Fibroblast of the aortic adventitia (primary cell): Measurements from ENCODE around the gene HM13. TPM values are rescaled to one million over a fixed set of nuclear protein-coding genes. Genes with fewer than 3 reads are reported as not detected.
"Not testable (repeated sequence)": the region's sequence is repeated elsewhere in the genome, so short reads cannot be mapped to it uniquely, and the experiment has no call there.

ENCODE experiments used
- DNase-seq: peaks from one replicate; pipeline ENCODE4 v3.0.0-alpha.2; 2010; ENCODE audit warnings: low read depth
- H3K4me3 ChIP-seq: 2 replicates; pipeline ENCODE4 v1.5.1; 2011; ENCODE audit warnings: low read depth, mild to moderate bottlenecking, control low read depth, low read length, moderate library complexity
- total RNA-seq: library from RNA; depleted of rRNA; stranded (reverse); fragments of >200 nt; gene quantifications from 2 replicates; pipeline ENCODE4 v1.2.3, GENCODE V29; 2012; ENCODE audit warnings: low replicate concordance
- TF ChIP-seq, protein P1 (sequence below): IDR thresholded peaks from 2 replicates; pipeline ENCODE4 v1.5.1; 2011; ENCODE audit warnings: mild to moderate bottlenecking, low read length, control low read depth, inconsistent platforms; ENCODE audit not compliant: insufficient read depth

The HM13 gene
- total RNA-seq, 1 donor, result 131 TPM

DNA sequence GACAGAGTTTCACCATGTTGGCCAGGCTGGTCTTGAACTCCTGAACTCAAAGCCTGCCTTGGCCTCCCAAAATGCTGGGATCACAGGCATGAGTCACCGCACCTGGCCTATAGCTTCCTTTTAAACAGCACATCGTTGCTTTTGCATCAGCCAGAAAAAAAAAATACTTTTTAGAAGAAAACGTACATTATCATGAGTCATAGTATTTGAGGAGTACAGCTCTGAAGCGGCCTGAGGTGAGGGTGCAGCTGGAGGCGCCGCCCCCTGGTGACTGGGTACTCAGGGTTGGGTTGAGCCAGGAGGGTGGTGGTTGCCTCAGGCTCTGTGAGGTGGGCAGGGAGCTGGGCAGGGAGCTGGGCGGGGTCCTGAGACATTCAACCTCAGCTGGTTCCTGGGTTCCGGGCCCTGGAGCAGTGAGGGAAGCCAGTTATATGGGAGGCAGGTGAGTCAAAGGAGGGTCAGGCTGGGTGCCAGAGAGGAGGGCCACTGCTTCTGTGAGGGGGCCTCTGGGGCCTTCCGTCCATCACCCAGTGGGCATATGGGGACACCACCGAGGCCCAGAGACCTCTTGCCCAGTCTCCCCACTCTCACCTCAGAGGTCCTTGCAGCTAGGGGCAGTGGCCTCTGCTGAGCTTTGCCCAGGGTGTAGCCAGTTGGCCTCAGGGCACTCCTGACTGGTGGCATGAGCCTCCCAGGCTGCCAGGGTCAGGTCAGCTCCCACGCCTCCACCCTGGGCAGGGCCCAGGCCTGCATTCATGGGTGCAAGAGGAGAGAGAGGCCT, 79.2 kb downstream of the HM13 start:
- TF ChIP-seq, protein P1, sequence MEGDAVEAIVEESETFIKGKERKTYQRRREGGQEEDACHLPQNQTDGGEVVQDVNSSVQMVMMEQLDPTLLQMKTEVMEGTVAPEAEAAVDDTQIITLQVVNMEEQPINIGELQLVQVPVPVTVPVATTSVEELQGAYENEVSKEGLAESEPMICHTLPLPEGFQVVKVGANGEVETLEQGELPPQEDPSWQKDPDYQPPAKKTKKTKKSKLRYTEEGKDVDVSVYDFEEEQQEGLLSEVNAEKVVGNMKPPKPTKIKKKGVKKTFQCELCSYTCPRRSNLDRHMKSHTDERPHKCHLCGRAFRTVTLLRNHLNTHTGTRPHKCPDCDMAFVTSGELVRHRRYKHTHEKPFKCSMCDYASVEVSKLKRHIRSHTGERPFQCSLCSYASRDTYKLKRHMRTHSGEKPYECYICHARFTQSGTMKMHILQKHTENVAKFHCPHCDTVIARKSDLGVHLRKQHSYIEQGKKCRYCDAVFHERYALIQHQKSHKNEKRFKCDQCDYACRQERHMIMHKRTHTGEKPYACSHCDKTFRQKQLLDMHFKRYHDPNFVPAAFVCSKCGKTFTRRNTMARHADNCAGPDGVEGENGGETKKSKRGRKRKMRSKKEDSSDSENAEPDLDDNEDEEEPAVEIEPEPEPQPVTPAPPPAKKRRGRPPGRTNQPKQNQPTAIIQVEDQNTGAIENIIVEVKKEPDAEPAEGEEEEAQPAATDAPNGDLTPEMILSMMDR, result no peak
- DNase-seq, result peak; percentile 84
- H3K4me3 ChIP-seq, result no peak overlapping the region

DNA sequence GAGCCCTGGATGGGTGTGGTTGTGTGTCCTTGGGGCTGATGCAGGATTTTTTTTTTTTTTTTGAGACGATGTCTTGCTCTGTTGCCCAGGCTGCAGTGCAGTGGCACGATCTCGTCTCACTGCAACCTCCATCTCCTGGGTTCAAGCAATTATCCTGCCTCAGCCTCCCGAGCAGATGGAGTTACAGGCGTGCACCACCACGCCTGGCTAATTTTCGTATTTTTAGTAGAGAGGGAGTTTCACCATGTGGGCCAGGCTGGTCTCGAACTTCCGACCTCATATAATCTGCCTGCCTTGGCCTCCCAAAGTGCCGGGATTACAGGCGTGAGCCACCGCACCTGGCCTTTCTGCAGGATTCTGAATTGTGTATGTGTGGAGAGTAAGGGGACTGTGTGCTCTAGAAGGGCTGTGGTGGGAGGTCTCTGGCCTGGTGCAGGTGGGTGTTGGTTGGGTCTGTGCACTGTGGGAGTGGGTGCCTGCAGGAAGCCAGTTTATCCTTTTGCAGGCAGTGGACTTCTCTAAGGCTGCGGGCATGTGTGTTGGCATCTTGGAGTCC, 79.8 kb downstream of the HM13 start:
- no peak for DNase-seq
- TF ChIP-seq, protein P1, result no peak
- H3K4me3 ChIP-seq, result no peak overlapping the region

DNA sequence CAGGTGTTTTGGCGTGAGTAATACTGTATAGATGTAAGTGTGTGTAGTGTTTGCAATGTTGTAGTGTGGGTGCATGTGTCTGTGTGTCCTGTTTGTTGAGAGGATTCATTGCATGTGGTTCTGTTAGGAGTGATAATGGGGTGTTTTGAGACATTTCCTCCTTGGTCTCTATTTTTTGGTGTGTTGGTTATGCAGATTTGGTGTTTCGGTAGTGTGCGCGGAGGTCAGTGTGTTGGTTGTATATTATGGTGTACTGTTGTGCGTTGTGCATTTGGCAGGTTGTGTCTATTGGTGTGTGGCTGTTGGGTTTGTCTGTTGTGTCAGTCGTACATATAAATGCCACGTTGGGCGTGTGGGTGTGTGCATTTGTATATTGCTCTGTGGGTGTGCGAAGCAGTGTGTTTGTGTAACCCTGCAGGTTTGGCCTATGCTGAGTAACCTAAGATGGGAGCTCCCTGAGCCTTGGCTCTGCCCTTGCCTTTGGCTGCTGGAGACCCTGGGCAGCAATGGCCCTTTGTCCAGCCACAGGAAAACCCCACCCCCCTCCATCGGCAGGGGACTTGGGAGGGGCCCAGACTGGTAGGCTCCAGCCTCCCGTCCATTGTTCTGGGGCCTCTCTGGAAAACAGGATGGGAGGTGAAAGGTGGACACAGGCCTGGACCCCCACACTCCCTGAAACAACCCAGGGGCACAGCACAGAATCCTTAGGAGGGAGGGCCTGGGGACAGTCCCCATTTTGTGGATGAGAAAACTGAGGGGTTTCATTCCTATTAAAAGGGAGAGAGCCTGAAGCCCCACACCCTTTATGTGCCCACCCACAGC, 80.5 kb downstream of the HM13 start:
- no peak overlapping the region for H3K4me3 ChIP-seq
- TF ChIP-seq, protein P1, result no peak
- DNase-seq, result no peak

DNA sequence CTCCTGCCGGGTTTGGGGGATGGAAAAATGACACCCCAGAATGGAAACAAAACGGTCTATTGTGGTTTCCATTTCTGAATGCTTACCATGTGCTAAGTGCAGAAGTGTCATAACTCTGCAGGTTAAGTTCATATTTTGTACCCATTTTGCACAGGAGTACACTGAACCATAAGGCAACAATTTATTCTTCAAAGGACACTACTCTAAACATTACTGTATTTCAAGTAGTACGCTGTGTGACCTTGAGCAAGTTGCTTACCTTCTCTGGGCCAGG, 81.1 kb downstream of the HM13 start:
- TF ChIP-seq, protein P1, result no peak
- H3K4me3 ChIP-seq, result no peak overlapping the region
- no peak for DNase-seq

DNA sequence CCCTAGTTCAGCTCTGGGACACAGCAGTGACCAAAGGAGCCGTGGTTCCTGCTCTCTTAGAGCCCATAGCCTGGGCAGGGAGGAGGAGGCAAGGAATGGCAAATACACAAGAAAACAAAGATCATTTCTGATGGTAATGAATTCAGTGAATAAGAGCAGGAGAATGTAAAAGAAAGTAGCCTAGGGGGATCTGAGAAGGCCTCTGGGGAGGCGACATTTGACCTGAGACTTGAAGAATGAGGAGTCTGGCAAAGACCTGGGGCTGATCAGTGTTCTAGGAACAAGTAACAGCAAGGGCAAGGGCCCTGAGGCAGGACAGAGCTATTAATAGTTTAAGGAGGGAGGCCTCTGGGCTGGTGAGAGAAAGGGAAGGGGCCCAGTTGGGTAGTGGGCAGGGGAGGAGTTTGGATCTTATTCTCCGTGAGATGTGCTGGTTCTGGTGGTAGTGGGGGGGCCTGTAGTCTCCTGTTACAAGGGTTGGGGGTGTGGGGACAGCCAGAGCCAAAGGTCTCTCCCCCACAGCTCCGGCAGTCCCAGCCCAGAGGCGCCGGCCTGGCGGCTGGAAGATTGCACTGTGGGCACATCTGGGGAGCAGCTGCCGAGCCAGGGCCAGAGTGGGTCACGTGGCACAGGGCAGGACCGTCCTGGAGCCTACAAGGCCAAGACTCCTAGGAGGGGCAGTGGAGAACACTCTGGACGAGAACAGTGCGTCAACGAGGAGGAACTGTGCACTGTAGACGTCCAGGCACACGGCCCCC, 81.6 kb downstream of the HM13 start:
- TF ChIP-seq, protein P1, result no peak
- no peak overlapping the region for H3K4me3 ChIP-seq
- peak; percentile 96 for DNase-seq

DNA sequence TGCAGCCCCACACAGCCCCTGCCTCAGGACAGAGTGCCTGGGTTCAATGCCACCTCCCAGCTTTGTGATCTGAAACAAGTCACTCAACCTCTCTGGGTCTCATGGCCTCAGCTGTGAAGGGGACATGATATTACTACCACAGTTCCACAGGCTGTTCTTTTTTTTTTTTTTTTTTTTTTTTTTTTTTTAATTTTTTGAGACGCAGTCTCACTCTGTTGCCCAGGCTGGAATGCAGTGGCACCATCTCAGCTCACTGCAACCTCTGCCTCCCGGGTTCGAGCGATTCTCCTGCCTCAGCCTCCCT, 82.1 kb downstream of the HM13 start:
- DNase-seq, H3K4me3 ChIP-seq: not testable (repeated sequence)
